Measurements from ENCODE around the gene SMAP2. TPM values are rescaled to one million over a fixed set of nuclear protein-coding genes. Genes with fewer than 3 reads are reported as not detected.

Gene SMAP2
- total RNA-seq, 1 experiment from 2014 or later, result 13.7 TPM

- H3K27ac Mint-ChIP-seq (ENCODE audit: unreplicated experiment), result no peak overlapping the region
- BruUV-seq (replicated peaks), result no TSS peak
- H3K36me3 Mint-ChIP-seq (ENCODE audit: insufficient read depth, unreplicated experiment), result no peaks in the 10 kb centered on the region
- peaks cover 22% of the 10 kb centered on the region for H3K27me3 Mint-ChIP-seq (ENCODE audit: unreplicated experiment)
- H3K9me3 Mint-ChIP-seq (ENCODE audit: low read depth, unreplicated experiment), result peaks cover 3% of the 10 kb centered on the region
- no peak for TF ChIP-seq CTCF (IDR thresholded peaks at IDR 0.05; ENCODE audit: unreplicated experiment)
- intact Hi-C loops (cut with micrococcal nuclease; ENCODE audit: unreplicated experiment), result no loop called here
- DNase-seq, result no peak
- no peak overlapping the region for H3K4me3 Mint-ChIP-seq (ENCODE audit: low read depth, unreplicated experiment)
- CTCF ChIA-PET, result no interaction called here
- no peaks in the 10 kb centered on the region for H3K4me1 Mint-ChIP-seq (ENCODE audit: low read depth, unreplicated experiment)
These were observed 11.3 kb upstream of the SMAP2 start for GRCh38 chr1:40362199-40362598.

GRCh38 chr1:40362699-40363098 is 10.8 kb upstream of the SMAP2 start:
- DNase-seq, result no peak
- intact Hi-C loops (cut with micrococcal nuclease; ENCODE audit: unreplicated experiment), result no loop called here
- no peaks in the 10 kb centered on the region for H3K36me3 Mint-ChIP-seq (ENCODE audit: insufficient read depth, unreplicated experiment)
- no peaks in the 10 kb centered on the region for H3K4me1 Mint-ChIP-seq (ENCODE audit: low read depth, unreplicated experiment)
- no peak overlapping the region for H3K4me3 Mint-ChIP-seq (ENCODE audit: low read depth, unreplicated experiment)
- H3K27ac Mint-ChIP-seq (ENCODE audit: unreplicated experiment), result no peak overlapping the region
- CTCF ChIA-PET, result no interaction called here
- H3K27me3 Mint-ChIP-seq (ENCODE audit: unreplicated experiment), result peaks cover 22% of the 10 kb centered on the region
- H3K9me3 Mint-ChIP-seq (ENCODE audit: low read depth, unreplicated experiment), result peaks cover 3% of the 10 kb centered on the region
- TF ChIP-seq CTCF (IDR thresholded peaks at IDR 0.05; ENCODE audit: unreplicated experiment), result no peak
- no TSS peak for BruUV-seq (replicated peaks)

- Mint-ChIP-seq H3K9me3 (ENCODE audit: low read depth, unreplicated experiment) (peaks cover 3% of the 10 kb centered on the region), H3K4me3 (ENCODE audit: low read depth, unreplicated experiment) (no peak overlapping the region), H3K36me3 (ENCODE audit: insufficient read depth, unreplicated experiment) (no peaks in the 10 kb centered on the region), H3K4me1 (ENCODE audit: low read depth, unreplicated experiment) (no peaks in the 10 kb centered on the region), H3K27ac (ENCODE audit: unreplicated experiment) (no peak overlapping the region), H3K27me3 (ENCODE audit: unreplicated experiment) (peaks cover 22% of the 10 kb centered on the region)
- BruUV-seq (replicated peaks), result no TSS peak
- TF ChIP-seq CTCF (IDR thresholded peaks at IDR 0.05; ENCODE audit: unreplicated experiment), result no peak
- intact Hi-C loops (cut with micrococcal nuclease; ENCODE audit: unreplicated experiment), result no loop called here
- CTCF ChIA-PET, result interaction anchor here (0.7 kb wide), 1 partner anchor 41 kb away, joined by 3 read pairs; no protein-coding TSS in a partner anchor
- no peak for DNase-seq
These were observed 9.8 kb upstream of the SMAP2 start for GRCh38 chr1:40363721-40364120.

- H3K4me3 Mint-ChIP-seq (ENCODE audit: low read depth, unreplicated experiment), result no peak overlapping the region
- H3K36me3 Mint-ChIP-seq (ENCODE audit: insufficient read depth, unreplicated experiment), result peaks cover 20% of the 10 kb centered on the region
- TF ChIP-seq CTCF (IDR thresholded peaks at IDR 0.05; ENCODE audit: unreplicated experiment), result no peak
- H3K27me3 Mint-ChIP-seq (ENCODE audit: unreplicated experiment), result peaks cover 17% of the 10 kb centered on the region
- H3K27ac Mint-ChIP-seq (ENCODE audit: unreplicated experiment), result no peak overlapping the region
- no TSS peak for BruUV-seq (replicated peaks)
- no peak for DNase-seq
- peaks cover 29% of the 10 kb centered on the region for H3K4me1 Mint-ChIP-seq (ENCODE audit: low read depth, unreplicated experiment)
- CTCF ChIA-PET, result interaction anchor here (0.5 to 0.6 kb wide), 2 partner anchors 28 to 279 kb away, joined by 3 to 5 read pairs; no protein-coding TSS in a partner anchor
- H3K9me3 Mint-ChIP-seq (ENCODE audit: low read depth, unreplicated experiment), result no peaks in the 10 kb centered on the region
- intact Hi-C loops (cut with micrococcal nuclease; ENCODE audit: unreplicated experiment), result no loop called here
These were observed 1.7 kb upstream of the SMAP2 start for GRCh38 chr1:40371707-40372258.
